HepG2 (cell line): ENCODE measurements around the gene ZNF212. TPM values are rescaled to one million over a fixed set of nuclear protein-coding genes. Genes with fewer than 3 reads are reported as not detected.

Source experiments
- CREB3 ChIP-seq: sonication (generic); formaldehyde crosslinking; IDR thresholded peaks from 2 replicates; pipeline ENCODE4 v1.5.0; 2020; ENCODE audit warnings: missing genetic modification reagents
- HNF1B ChIP-seq: sonication (generic); formaldehyde crosslinking; IDR thresholded peaks from 2 replicates; pipeline ENCODE4 v1.5.1; 2020; ENCODE audit warnings: mild to moderate bottlenecking, moderate library complexity, missing genetic modification reagents
- HOXA5 ChIP-seq: sonication (generic); formaldehyde crosslinking; IDR thresholded peaks from 2 replicates; pipeline ENCODE4 v1.4.0; 2020; ENCODE audit warnings: missing genetic modification reagents
- MTA1 ChIP-seq: sonication (generic); formaldehyde crosslinking; IDR thresholded peaks from 2 replicates; pipeline ENCODE4 v1.4.0; 2020; ENCODE audit warnings: missing genetic modification reagents, mild to moderate bottlenecking, borderline replicate concordance
- PRMT3 ChIP-seq: sonication (generic); formaldehyde crosslinking; IDR thresholded peaks from 2 replicates; pipeline ENCODE4 v1.8.1; 2022; ENCODE audit warnings: low read depth, mild to moderate bottlenecking, moderate library complexity, missing genetic modification reagents, borderline replicate concordance
- SMYD3 ChIP-seq: sonication (generic); formaldehyde crosslinking; IDR thresholded peaks from 2 replicates; pipeline ENCODE4 v1.8.1; 2023; ENCODE audit warnings: mild to moderate bottlenecking, missing genetic modification reagents
- SRSF1 ChIP-seq: fragments of 200-400 bp; formaldehyde crosslinking; optimal IDR thresholded peaks from 2 replicates; pipeline ENCODE3; 2017; ENCODE audit warnings: mild to moderate bottlenecking, low read depth, low read length, moderate library complexity
- TAF15 ChIP-seq: fragments of 200-400 bp; formaldehyde crosslinking; IDR thresholded peaks from one replicate; pipeline ENCODE4 v1.6.1; 2018; ENCODE audit warnings: mild to moderate bottlenecking, low read depth, low read length; ENCODE audit not compliant: poor library complexity, severe bottlenecking
- TFE3 ChIP-seq: IDR thresholded peaks from 2 replicates; pipeline ENCODE4 v1.6.1; 2016
- THAP8 ChIP-seq: sonication (generic); formaldehyde crosslinking; IDR thresholded peaks from 2 replicates; pipeline ENCODE4 v1.5.1; 2020; ENCODE audit warnings: missing genetic modification reagents, mild to moderate bottlenecking, borderline replicate concordance
- TOE1 ChIP-seq: sonication (generic); formaldehyde crosslinking; IDR thresholded peaks from 2 replicates; pipeline ENCODE4 v1.4.0; 2020; ENCODE audit warnings: mild to moderate bottlenecking, missing genetic modification reagents
- ZBTB20 ChIP-seq: sonication (generic); formaldehyde crosslinking; IDR thresholded peaks from 2 replicates; pipeline ENCODE4 v1.8.1; 2023; ENCODE audit warnings: missing genetic modification reagents, low read depth, mild to moderate bottlenecking, borderline replicate concordance
- ZFP36 ChIP-seq: fragments of 150-350 bp; IDR thresholded peaks from 2 replicates; pipeline ENCODE4 v1.6.1; 2018; ENCODE audit warnings: borderline replicate concordance, low read length, low read depth; ENCODE audit not compliant: partially characterized antibody
- ZFP36L1 ChIP-seq: sonication (generic); formaldehyde crosslinking; IDR thresholded peaks from 2 replicates; pipeline ENCODE4 v1.8.0; 2022; ENCODE audit warnings: mild to moderate bottlenecking, missing genetic modification reagents, moderate library complexity
- ZFX ChIP-seq: sonication (generic); formaldehyde crosslinking; IDR thresholded peaks from 2 replicates; pipeline ENCODE4 v1.4.0; 2020; ENCODE audit warnings: mild to moderate bottlenecking, low read depth, missing genetic modification reagents, moderate library complexity
- ZNF101 ChIP-seq: sonication (generic); formaldehyde crosslinking; IDR thresholded peaks from 2 replicates; pipeline ENCODE4 v1.4.0; 2020; ENCODE audit warnings: mild to moderate bottlenecking, low read depth, missing genetic modification reagents, borderline replicate concordance
- ZNF143 ChIP-seq: sonication (generic); formaldehyde crosslinking; IDR thresholded peaks from 2 replicates; pipeline ENCODE4 v1.4.0; 2020; ENCODE audit warnings: missing genetic modification reagents
- ZNF33B ChIP-seq: sonication (generic); formaldehyde crosslinking; IDR thresholded peaks from 2 replicates; pipeline ENCODE4 v1.5.1; 2020; ENCODE audit warnings: mild to moderate bottlenecking, missing genetic modification reagents
- ZNF362 ChIP-seq: sonication (generic); formaldehyde crosslinking; IDR thresholded peaks from 2 replicates; pipeline ENCODE4 v1.4.0; 2020; ENCODE audit warnings: missing genetic modification reagents, mild to moderate bottlenecking, borderline replicate concordance
- ZNF678 ChIP-seq: sonication (generic); formaldehyde crosslinking; IDR thresholded peaks from 2 replicates; pipeline ENCODE4 v1.4.0; 2020; ENCODE audit warnings: mild to moderate bottlenecking, missing genetic modification reagents
- polyA plus RNA-seq, 8 experiments: library from polyadenylated mRNA; depleted of rRNA in 3 of 8; stranded (reverse) in 7 of 8; unstranded in 1 of 8; fragments of >200 nt; fragmentation: Illumina TruSeq in 4 of 8; extraction: Trizol in 4 of 8; gene quantifications; 2 replicates each; pipeline versions ENCODE4 v1.2.1 to v1.2.3, GENCODE V29; 2011 to 2016; ENCODE audit warnings: low read depth in 4 of 8, missing spikeins in 1 of 8, mixed read lengths in 1 of 8; ENCODE audit not compliant: insufficient read depth in 1 of 8
- total RNA-seq, 5 experiments: library from RNA; depleted of rRNA; stranded (reverse); fragments of >200 nt; fragmentation: Illumina TruSeq; extraction: Trizol; gene quantifications; 2 replicates each; pipeline ENCODE4 v1.2.3, GENCODE V29; 2016; ENCODE audit warnings: low read depth in 1 of 5

Gene ZNF212
- total and polyA plus RNA-seq, 2 of the 13 experiments (the other 11 are each of a cell fraction or from before 2014, with no cell fraction given): 2.6 to 3.8 TPM

- peak; percentile 47; the same call in 1 of the 2 replicates for TF ChIP-seq ZNF362 (CRISPR knock-in tag)
- 0 out of 2 replicates have a peak, but pooled peaks have one; percentile 73 for TF ChIP-seq ZNF101 (CRISPR knock-in tag)
- TF ChIP-seq HNF1B: no peak
- peak; percentile 74; the same call in 1 of the 2 replicates for TF ChIP-seq SMYD3
- TF ChIP-seq HOXA5 (CRISPR knock-in tag): peak; percentile 50; the same call in 1 of the 2 replicates
- TF ChIP-seq ZFP36: no peak
- TF ChIP-seq PRMT3 (CRISPR knock-in tag): peak; percentile 99
- TF ChIP-seq SRSF1: no peak
- TF ChIP-seq TOE1 (CRISPR knock-in tag): no peak
- TF ChIP-seq TAF15: no peak
- TF ChIP-seq ZNF143: no peak
- TF ChIP-seq THAP8 (CRISPR knock-in tag): no peak
- TF ChIP-seq ZNF33B (CRISPR knock-in tag): no peak; the same call in 1 of the 2 replicates
- peak; percentile 91 for TF ChIP-seq ZNF678 (CRISPR knock-in tag)
- peak; percentile 92; the same call in 1 of the 2 replicates for TF ChIP-seq CREB3 (CRISPR knock-in tag)
- TF ChIP-seq ZBTB20 (CRISPR knock-in tag): no peak
- 0 out of 2 replicates have a peak, but pooled peaks have one; percentile 67 for TF ChIP-seq ZFP36L1 (CRISPR knock-in tag)
- TF ChIP-seq TFE3 (CRISPR knock-in tag): peak; percentile 46; the same call in 1 of the 2 replicates
- peak; percentile 96 for TF ChIP-seq ZFX (CRISPR knock-in tag)
- peak; percentile 65; the same call in 1 of the 2 replicates for TF ChIP-seq MTA1 (CRISPR knock-in tag)
These were observed 22.6 kb downstream of the ZNF212 start, which contains the start of gene ZNF783 (continued) for GRCh38 chr7:149261829-149262617.
